ENCODE data around the gene C11orf65.
"Not testable (repeated sequence)": the region's sequence is repeated elsewhere in the genome, so short reads cannot be mapped to it uniquely, and the experiment has no call there.

Gene C11orf65

GRCh38 chr11:108396672-108397071 is 70.7 kb downstream of the C11orf65 start:
- not testable (repeated sequence) for H3K27me3 ChIP-seq (ENCODE audit: control insufficient read depth, insufficient read depth, low read length); H3K4me1 ChIP-seq (ENCODE audit: control insufficient read depth, insufficient read depth, low read length); H3K9me3 ChIP-seq (ENCODE audit: control insufficient read depth, insufficient read depth, low read length); H3K9ac ChIP-seq (ENCODE audit: low read depth, low read length); H3K36me3 ChIP-seq (ENCODE audit: control insufficient read depth, insufficient read depth, low read length); H3K4me3 ChIP-seq (ENCODE audit: low read depth, low read length)

DNA sequence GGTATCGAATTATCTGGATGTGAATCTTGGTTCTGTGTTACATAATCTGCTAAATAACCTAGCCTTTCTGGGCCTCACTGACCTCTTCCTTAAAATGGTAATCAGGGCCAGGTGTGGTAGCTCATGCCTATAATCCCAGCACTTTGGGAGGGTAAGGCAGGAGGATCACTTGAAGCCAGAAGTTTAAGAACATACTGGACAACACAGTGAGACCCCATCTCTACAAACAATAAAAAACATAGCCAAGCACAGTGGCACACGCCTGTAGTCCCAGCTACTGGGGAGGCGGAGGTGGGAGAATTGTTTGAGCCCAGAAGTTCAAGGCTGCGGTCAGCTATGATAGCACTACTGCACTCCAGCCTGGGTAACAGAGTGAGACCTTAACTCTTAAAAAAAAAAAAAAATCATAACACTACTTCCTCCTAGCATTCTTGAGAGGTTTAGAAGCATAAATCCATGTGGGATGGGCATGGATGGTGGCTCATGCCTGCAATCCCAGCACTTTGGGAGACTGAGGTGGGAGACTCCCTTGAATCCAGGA is 72.5 kb downstream of the C11orf65 start:
- Histone ChIP-seq H3K27me3 (ENCODE audit: control insufficient read depth, insufficient read depth, low read length) (no peaks in the 10 kb centered on the region), H3K9me3 (ENCODE audit: control insufficient read depth, insufficient read depth, low read length) (no peaks in the 10 kb centered on the region), H3K4me1 (ENCODE audit: control insufficient read depth, insufficient read depth, low read length) (no peaks in the 10 kb centered on the region), H3K4me3 (ENCODE audit: low read depth, low read length) (no peak overlapping the region), H3K36me3 (ENCODE audit: control insufficient read depth, insufficient read depth, low read length) (no peaks in the 10 kb centered on the region), H3K9ac (ENCODE audit: low read depth, low read length) (no peak overlapping the region)

DNA sequence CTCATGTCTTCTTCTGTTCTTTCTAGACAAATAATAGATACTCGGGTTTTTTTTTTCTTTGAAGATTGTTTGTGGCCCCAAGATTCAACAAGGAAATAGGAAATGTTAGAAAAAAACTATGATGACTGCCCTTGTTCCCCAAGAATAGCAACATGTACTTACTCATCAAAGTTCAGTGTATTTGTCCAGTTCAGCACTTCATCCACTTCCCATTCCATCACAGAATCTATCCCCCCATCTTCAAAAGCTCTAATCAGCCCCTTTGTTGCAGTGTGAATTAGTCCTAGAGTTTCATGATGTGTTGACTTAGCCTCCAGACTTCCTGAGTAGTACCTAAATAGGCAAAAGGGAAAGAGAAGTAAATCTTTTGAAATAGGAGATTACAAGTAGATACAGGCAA is 74.3 kb downstream of the C11orf65 start:
- Histone ChIP-seq H3K4me1 (ENCODE audit: control insufficient read depth, insufficient read depth, low read length) (no peaks in the 10 kb centered on the region), H3K27me3 (ENCODE audit: control insufficient read depth, insufficient read depth, low read length) (no peaks in the 10 kb centered on the region), H3K9ac (ENCODE audit: low read depth, low read length) (no peak overlapping the region), H3K36me3 (ENCODE audit: control insufficient read depth, insufficient read depth, low read length) (no peaks in the 10 kb centered on the region), H3K4me3 (ENCODE audit: low read depth, low read length) (no peak overlapping the region), H3K9me3 (ENCODE audit: control insufficient read depth, insufficient read depth, low read length) (no peaks in the 10 kb centered on the region)

GRCh38 chr11:108392353-108392752 is 75.0 kb downstream of the C11orf65 start:
- Histone ChIP-seq H3K9ac (ENCODE audit: low read depth, low read length) (no peak overlapping the region), H3K36me3 (ENCODE audit: control insufficient read depth, insufficient read depth, low read length) (no peaks in the 10 kb centered on the region), H3K4me1 (ENCODE audit: control insufficient read depth, insufficient read depth, low read length) (no peaks in the 10 kb centered on the region), H3K9me3 (ENCODE audit: control insufficient read depth, insufficient read depth, low read length) (no peaks in the 10 kb centered on the region), H3K27me3 (ENCODE audit: control insufficient read depth, insufficient read depth, low read length) (no peaks in the 10 kb centered on the region), H3K4me3 (ENCODE audit: low read depth, low read length) (no peak overlapping the region)

DNA sequence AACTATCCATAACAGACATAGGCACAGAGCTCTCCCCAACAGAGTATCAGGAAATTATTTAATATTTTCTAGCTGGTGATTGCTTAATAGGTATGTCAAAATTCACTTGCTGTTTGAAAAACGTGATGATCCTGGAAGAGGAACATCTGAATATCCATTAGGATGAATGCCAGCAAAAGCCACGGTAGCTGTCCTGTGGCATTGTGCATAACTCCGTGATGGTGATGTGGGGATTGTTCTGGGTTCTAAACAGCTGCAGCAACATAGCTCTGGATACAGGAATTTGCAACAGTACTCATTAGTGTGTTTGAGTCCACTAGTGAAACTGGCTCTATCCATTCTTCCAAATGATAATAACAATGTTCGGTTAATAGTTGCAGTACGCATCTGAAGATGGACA is 78.8 kb downstream of the C11orf65 start:
- Histone ChIP-seq H3K4me3 (ENCODE audit: low read depth, low read length) (no peak overlapping the region), H3K9me3 (ENCODE audit: control insufficient read depth, insufficient read depth, low read length) (no peaks in the 10 kb centered on the region), H3K4me1 (ENCODE audit: control insufficient read depth, insufficient read depth, low read length) (no peaks in the 10 kb centered on the region), H3K27me3 (ENCODE audit: control insufficient read depth, insufficient read depth, low read length) (no peaks in the 10 kb centered on the region), H3K36me3 (ENCODE audit: control insufficient read depth, insufficient read depth, low read length) (no peaks in the 10 kb centered on the region), H3K9ac (ENCODE audit: low read depth, low read length) (no peak overlapping the region)

GRCh38 chr11:108373505-108373904 is 93.8 kb downstream of the C11orf65 start:
- not testable (repeated sequence) for H3K27me3 ChIP-seq (ENCODE audit: control insufficient read depth, insufficient read depth, low read length); H3K9ac ChIP-seq (ENCODE audit: low read depth, low read length); H3K9me3 ChIP-seq (ENCODE audit: control insufficient read depth, insufficient read depth, low read length); H3K4me3 ChIP-seq (ENCODE audit: low read depth, low read length); H3K4me1 ChIP-seq (ENCODE audit: control insufficient read depth, insufficient read depth, low read length); H3K36me3 ChIP-seq (ENCODE audit: control insufficient read depth, insufficient read depth, low read length)

- no peaks in the 10 kb centered on the region for H3K36me3 ChIP-seq (ENCODE audit: control insufficient read depth, insufficient read depth, low read length)
- no peaks in the 10 kb centered on the region for H3K4me1 ChIP-seq (ENCODE audit: control insufficient read depth, insufficient read depth, low read length)
- H3K27me3 ChIP-seq (ENCODE audit: control insufficient read depth, insufficient read depth, low read length) = no peaks in the 10 kb centered on the region
- H3K9me3 ChIP-seq (ENCODE audit: control insufficient read depth, insufficient read depth, low read length) = no peaks in the 10 kb centered on the region
- no peak overlapping the region for H3K9ac ChIP-seq (ENCODE audit: low read depth, low read length)
- no peak overlapping the region for H3K4me3 ChIP-seq (ENCODE audit: low read depth, low read length)
These were observed 96.3 kb downstream of the C11orf65 start for GRCh38 chr11:108370990-108371389.

DNA sequence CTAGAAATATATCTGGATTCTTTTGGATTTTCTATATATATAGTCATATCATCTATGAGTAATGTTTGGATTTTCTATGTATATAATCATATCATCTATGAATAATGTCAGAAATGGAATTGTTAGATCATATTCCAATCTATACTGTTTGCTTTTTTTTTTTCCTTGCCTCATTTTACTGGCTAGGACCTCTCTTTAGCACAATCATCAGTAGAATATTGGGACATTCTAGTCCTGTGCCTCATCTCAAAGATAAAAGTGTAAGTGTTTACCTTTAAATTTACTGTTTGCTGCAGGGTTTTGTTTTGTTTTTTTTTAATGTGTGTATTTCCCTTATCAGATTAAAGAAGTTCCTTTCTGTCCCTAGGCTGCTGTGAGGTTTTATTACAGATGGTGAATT is 97.0 kb downstream of the C11orf65 start:
- Histone ChIP-seq H3K9me3 (ENCODE audit: control insufficient read depth, insufficient read depth, low read length) (no peaks in the 10 kb centered on the region), H3K27me3 (ENCODE audit: control insufficient read depth, insufficient read depth, low read length) (no peaks in the 10 kb centered on the region), H3K4me3 (ENCODE audit: low read depth, low read length) (no peak overlapping the region), H3K9ac (ENCODE audit: low read depth, low read length) (no peak overlapping the region), H3K36me3 (ENCODE audit: control insufficient read depth, insufficient read depth, low read length) (peaks cover 4% of the 10 kb centered on the region), H3K4me1 (ENCODE audit: control insufficient read depth, insufficient read depth, low read length) (no peaks in the 10 kb centered on the region)

GRCh38 chr11:108369064-108369463 is 98.3 kb downstream of the C11orf65 start:
- Histone ChIP-seq H3K4me3 (ENCODE audit: low read depth, low read length) (no peak overlapping the region), H3K4me1 (ENCODE audit: control insufficient read depth, insufficient read depth, low read length) (no peaks in the 10 kb centered on the region), H3K9me3 (ENCODE audit: control insufficient read depth, insufficient read depth, low read length) (no peaks in the 10 kb centered on the region), H3K9ac (ENCODE audit: low read depth, low read length) (no peak overlapping the region), H3K27me3 (ENCODE audit: control insufficient read depth, insufficient read depth, low read length) (no peaks in the 10 kb centered on the region), H3K36me3 (ENCODE audit: control insufficient read depth, insufficient read depth, low read length) (peaks cover 4% of the 10 kb centered on the region)

DNA sequence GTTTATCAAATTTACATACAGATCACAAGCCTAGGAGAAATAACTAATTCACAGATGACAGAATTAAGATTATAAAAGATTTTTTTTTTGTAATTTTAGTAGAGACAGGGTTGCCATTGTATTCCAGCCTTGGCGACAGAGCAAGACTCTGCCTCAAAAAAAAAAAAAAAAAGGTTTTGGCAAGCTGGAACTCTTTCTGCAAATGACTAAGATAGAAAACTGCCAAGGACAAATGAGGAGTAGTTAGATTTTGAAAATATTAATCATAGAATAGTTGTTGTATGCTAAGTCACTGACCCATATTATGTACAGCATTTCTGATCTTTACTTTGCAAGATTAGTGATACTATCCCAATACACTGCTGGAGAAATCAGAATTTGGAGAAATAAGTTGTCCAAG is 99.2 kb downstream of the C11orf65 start:
- H3K4me3 ChIP-seq (ENCODE audit: low read depth, low read length) = no peak overlapping the region
- H3K4me1 ChIP-seq (ENCODE audit: control insufficient read depth, insufficient read depth, low read length) = no peaks in the 10 kb centered on the region
- H3K36me3 ChIP-seq (ENCODE audit: control insufficient read depth, insufficient read depth, low read length) = peaks cover 4% of the 10 kb centered on the region
- H3K27me3 ChIP-seq (ENCODE audit: control insufficient read depth, insufficient read depth, low read length) = no peaks in the 10 kb centered on the region
- no peak overlapping the region for H3K9ac ChIP-seq (ENCODE audit: low read depth, low read length)
- no peaks in the 10 kb centered on the region for H3K9me3 ChIP-seq (ENCODE audit: control insufficient read depth, insufficient read depth, low read length)

- Histone ChIP-seq H3K9me3 (ENCODE audit: control insufficient read depth, insufficient read depth, low read length) (no peaks in the 10 kb centered on the region), H3K4me1 (ENCODE audit: control insufficient read depth, insufficient read depth, low read length) (no peaks in the 10 kb centered on the region), H3K27me3 (ENCODE audit: control insufficient read depth, insufficient read depth, low read length) (no peaks in the 10 kb centered on the region), H3K9ac (ENCODE audit: low read depth, low read length) (no peak overlapping the region), H3K4me3 (ENCODE audit: low read depth, low read length) (no peak overlapping the region), H3K36me3 (ENCODE audit: control insufficient read depth, insufficient read depth, low read length) (peaks cover 4% of the 10 kb centered on the region)
These were observed 103.2 kb downstream of the C11orf65 start for GRCh38 chr11:108364159-108364558.

DNA sequence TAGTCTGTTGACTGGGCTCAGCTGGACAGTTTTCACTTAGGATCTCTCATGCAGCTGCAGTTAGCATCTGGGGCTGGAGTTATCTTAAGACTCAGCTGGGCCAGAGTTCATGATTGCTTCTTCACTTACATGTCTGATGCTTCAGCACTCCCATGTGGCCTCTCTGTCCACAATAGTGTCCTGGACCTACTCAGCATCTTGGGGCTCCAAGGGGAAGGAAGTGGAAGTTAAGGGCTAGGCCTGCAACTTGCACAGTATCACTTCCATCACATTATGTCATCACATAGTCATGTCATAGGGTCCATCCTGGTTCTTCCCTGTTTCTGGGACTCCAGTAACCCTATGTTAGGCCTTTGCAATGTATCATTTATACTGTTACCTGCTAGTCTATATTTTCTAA is 115.9 kb downstream of the C11orf65 start:
- Histone ChIP-seq H3K27me3 (ENCODE audit: control insufficient read depth, insufficient read depth, low read length) (no peaks in the 10 kb centered on the region), H3K36me3 (ENCODE audit: control insufficient read depth, insufficient read depth, low read length) (peaks cover 10% of the 10 kb centered on the region)

GRCh38 chr11:108346451-108346850 is 120.9 kb downstream of the C11orf65 start:
- Histone ChIP-seq H3K9me3 (ENCODE audit: control insufficient read depth, insufficient read depth, low read length) (no peaks in the 10 kb centered on the region), H3K4me3 (ENCODE audit: low read depth, low read length) (no peak overlapping the region), H3K36me3 (ENCODE audit: control insufficient read depth, insufficient read depth, low read length) (no peaks in the 10 kb centered on the region), H3K4me1 (ENCODE audit: control insufficient read depth, insufficient read depth, low read length) (peaks cover 3% of the 10 kb centered on the region), H3K9ac (ENCODE audit: low read depth, low read length) (no peak overlapping the region), H3K27me3 (ENCODE audit: control insufficient read depth, insufficient read depth, low read length) (no peaks in the 10 kb centered on the region)

More for the DNA sequence above, 115.9 kb downstream of the C11orf65 start:
- Histone ChIP-seq H3K4me3 (ENCODE audit: low read depth, low read length) (no peak overlapping the region), H3K9ac (ENCODE audit: low read depth, low read length) (no peak overlapping the region), H3K9me3 (ENCODE audit: control insufficient read depth, insufficient read depth, low read length) (no peaks in the 10 kb centered on the region), H3K4me1 (ENCODE audit: control insufficient read depth, insufficient read depth, low read length) (peaks cover 1% of the 10 kb centered on the region)
